ENCODE measurements around the gene TRAPPC2L. TPM values are rescaled to one million over a fixed set of nuclear protein-coding genes. Genes with fewer than 3 reads are reported as not detected.

The TRAPPC2L gene
- total and polyA plus RNA-seq, 2 experiments from 2014 or later, result 59.3 to 167 TPM

DNA sequence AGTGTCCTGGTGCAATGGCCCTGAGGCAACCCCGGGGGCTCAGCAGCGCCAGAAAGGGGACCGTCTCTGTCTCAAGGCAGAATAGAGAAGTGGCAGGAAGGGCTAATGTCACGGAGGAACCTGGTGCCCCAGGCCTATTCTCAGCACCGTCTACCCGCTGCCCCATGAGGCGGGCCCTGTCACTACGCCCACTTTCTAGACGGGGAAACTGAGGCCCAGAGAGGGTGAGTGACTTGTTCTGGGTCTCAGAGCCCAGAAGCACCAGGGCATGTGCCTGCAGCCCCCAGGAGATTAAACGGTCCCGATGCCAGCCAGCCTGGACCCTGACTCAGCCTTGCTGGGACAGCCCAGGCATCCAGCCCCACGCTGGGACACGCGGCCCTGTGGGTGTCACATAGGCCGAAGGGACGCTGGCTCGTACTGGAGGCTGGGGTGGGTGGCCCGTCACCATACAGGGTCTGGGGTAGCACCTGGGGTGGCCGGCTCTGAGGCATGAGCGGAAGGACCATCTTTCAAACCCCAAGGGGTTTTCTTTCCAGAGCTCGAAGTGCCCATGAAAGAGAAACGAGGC, 49.7 kb downstream of the TRAPPC2L start:
- H3K27ac Mint-ChIP-seq, result no peak overlapping the region
- Histone ChIP-seq H3K27ac (ENCODE audit: low read depth) (no peak overlapping the region), H3F3A (replicated peaks; ENCODE audit: low read depth) (no peaks in the 10 kb centered on the region), H3K36me3 (ENCODE audit: insufficient read depth) (no peaks in the 10 kb centered on the region), H3K9me2 (ENCODE audit: insufficient read depth) (no peaks in the 10 kb centered on the region), H2AFZ (no peak overlapping the region), H3K27me3 (ENCODE audit: insufficient read depth) (no peaks in the 10 kb centered on the region), H4K20me1 (replicated peaks; ENCODE audit: insufficient read depth) (no peaks in the 10 kb centered on the region), H3K79me2 (replicated peaks; ENCODE audit: insufficient read depth) (no peaks in the 10 kb centered on the region), H3K4me2 (no peak overlapping the region), H3K4me1 (ENCODE audit: insufficient read depth) (no peaks in the 10 kb centered on the region), H3K4me3 (no peak overlapping the region)
- DNase-seq (ENCODE audit: low spot score), result no peak
- H3K9me3 Mint-ChIP-seq, result no peaks in the 10 kb centered on the region
- TF ChIP-seq EZH2 (IDR thresholded peaks at IDR 0.05; ENCODE audit: low read depth, unreplicated experiment), result no peak
- TF ChIP-seq NANOG (IDR thresholded peaks at IDR 0.05; ENCODE audit: borderline replicate concordance), result no peak
- TF ChIP-seq, protein P1, sequence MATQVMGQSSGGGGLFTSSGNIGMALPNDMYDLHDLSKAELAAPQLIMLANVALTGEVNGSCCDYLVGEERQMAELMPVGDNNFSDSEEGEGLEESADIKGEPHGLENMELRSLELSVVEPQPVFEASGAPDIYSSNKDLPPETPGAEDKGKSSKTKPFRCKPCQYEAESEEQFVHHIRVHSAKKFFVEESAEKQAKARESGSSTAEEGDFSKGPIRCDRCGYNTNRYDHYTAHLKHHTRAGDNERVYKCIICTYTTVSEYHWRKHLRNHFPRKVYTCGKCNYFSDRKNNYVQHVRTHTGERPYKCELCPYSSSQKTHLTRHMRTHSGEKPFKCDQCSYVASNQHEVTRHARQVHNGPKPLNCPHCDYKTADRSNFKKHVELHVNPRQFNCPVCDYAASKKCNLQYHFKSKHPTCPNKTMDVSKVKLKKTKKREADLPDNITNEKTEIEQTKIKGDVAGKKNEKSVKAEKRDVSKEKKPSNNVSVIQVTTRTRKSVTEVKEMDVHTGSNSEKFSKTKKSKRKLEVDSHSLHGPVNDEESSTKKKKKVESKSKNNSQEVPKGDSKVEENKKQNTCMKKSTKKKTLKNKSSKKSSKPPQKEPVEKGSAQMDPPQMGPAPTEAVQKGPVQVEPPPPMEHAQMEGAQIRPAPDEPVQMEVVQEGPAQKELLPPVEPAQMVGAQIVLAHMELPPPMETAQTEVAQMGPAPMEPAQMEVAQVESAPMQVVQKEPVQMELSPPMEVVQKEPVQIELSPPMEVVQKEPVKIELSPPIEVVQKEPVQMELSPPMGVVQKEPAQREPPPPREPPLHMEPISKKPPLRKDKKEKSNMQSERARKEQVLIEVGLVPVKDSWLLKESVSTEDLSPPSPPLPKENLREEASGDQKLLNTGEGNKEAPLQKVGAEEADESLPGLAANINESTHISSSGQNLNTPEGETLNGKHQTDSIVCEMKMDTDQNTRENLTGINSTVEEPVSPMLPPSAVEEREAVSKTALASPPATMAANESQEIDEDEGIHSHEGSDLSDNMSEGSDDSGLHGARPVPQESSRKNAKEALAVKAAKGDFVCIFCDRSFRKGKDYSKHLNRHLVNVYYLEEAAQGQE (IDR thresholded peaks at IDR 0.05; ENCODE audit: unreplicated experiment), result no peak
- no peaks in the 10 kb centered on the region for H3K36me3 Mint-ChIP-seq (ENCODE audit: low read depth)
- H3K27me3 Mint-ChIP-seq (ENCODE audit: insufficient read depth, low read depth, poor library complexity), result peaks cover 9% of the 10 kb centered on the region
- H3K4me3 Mint-ChIP-seq, result no peak overlapping the region
- peaks cover 9% of the 10 kb centered on the region; the same call in 2 of the 3 replicates for H3K4me1 Mint-ChIP-seq
- no peak for ATAC-seq

DNA sequence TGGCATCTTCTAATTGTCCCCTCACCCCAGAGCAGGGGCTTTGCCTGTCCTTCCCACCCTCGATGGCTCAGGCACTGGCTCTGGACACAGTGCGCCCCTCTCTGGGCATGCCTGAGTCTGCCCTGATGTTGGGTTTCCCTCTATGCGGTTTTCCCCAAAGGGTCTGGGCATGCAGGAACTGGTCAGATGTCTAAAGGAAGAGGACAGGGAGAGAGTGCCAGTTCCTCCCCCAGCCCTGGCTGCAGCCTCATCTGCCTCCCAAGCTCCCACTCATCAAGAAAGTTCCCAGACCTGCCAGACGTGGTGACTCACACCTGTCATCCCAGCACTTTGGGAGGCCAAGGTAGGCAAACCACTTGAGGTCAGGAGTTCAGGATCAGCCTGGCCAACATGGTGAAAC, 50.8 kb downstream of the TRAPPC2L start:
- no peak for DNase-seq (ENCODE audit: low spot score)
- no peak overlapping the region for H3K4me3 Mint-ChIP-seq
- H3K9me3 Mint-ChIP-seq, result no peaks in the 10 kb centered on the region
- no peaks in the 10 kb centered on the region for H3K27me3 ChIP-seq (ENCODE audit: insufficient read depth)
- H3K79me2 ChIP-seq (replicated peaks; ENCODE audit: insufficient read depth), result no peaks in the 10 kb centered on the region
- no peak overlapping the region for H2AFZ ChIP-seq
- no peak for TF ChIP-seq EZH2 (IDR thresholded peaks at IDR 0.05; ENCODE audit: low read depth, unreplicated experiment)
- TF ChIP-seq EZH2phosphoT487 (IDR thresholded peaks at IDR 0.05; ENCODE audit: unreplicated experiment), result no peak
- TF ChIP-seq, protein P2, sequence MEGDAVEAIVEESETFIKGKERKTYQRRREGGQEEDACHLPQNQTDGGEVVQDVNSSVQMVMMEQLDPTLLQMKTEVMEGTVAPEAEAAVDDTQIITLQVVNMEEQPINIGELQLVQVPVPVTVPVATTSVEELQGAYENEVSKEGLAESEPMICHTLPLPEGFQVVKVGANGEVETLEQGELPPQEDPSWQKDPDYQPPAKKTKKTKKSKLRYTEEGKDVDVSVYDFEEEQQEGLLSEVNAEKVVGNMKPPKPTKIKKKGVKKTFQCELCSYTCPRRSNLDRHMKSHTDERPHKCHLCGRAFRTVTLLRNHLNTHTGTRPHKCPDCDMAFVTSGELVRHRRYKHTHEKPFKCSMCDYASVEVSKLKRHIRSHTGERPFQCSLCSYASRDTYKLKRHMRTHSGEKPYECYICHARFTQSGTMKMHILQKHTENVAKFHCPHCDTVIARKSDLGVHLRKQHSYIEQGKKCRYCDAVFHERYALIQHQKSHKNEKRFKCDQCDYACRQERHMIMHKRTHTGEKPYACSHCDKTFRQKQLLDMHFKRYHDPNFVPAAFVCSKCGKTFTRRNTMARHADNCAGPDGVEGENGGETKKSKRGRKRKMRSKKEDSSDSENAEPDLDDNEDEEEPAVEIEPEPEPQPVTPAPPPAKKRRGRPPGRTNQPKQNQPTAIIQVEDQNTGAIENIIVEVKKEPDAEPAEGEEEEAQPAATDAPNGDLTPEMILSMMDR (conservative IDR thresholded peaks at IDR 0.05; ENCODE audit: low read depth in 2 of 2), result peak in 1 of 2 experiments; percentile 22; a peak in 2 of 4 replicates
- TF ChIP-seq, protein P3, sequence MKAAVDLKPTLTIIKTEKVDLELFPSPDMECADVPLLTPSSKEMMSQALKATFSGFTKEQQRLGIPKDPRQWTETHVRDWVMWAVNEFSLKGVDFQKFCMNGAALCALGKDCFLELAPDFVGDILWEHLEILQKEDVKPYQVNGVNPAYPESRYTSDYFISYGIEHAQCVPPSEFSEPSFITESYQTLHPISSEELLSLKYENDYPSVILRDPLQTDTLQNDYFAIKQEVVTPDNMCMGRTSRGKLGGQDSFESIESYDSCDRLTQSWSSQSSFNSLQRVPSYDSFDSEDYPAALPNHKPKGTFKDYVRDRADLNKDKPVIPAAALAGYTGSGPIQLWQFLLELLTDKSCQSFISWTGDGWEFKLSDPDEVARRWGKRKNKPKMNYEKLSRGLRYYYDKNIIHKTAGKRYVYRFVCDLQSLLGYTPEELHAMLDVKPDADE (IDR thresholded peaks at IDR 0.05), result no peak
- no peak for TF ChIP-seq ZNF331 (CRISPR knock-in tag; IDR thresholded peaks at IDR 0.05; ENCODE audit: low read depth)
- no peak for TF ChIP-seq CREB1 (CRISPR knock-in tag; IDR thresholded peaks at IDR 0.05; ENCODE audit: low read depth)
- no peak for TF ChIP-seq POLR2AphosphoS5 (IDR thresholded peaks at IDR 0.05; ENCODE audit: low read depth)
- H3F3A ChIP-seq (replicated peaks; ENCODE audit: low read depth), result no peaks in the 10 kb centered on the region
- H3K36me3 ChIP-seq (ENCODE audit: insufficient read depth), result no peaks in the 10 kb centered on the region
- H3K4me3 ChIP-seq, result no peak overlapping the region
- no peak overlapping the region for H3K27ac ChIP-seq (ENCODE audit: low read depth)
- H3K4me1 ChIP-seq (ENCODE audit: insufficient read depth), result no peaks in the 10 kb centered on the region
- no peak overlapping the region; the same call in 1 of the 2 replicates for H3K27ac Mint-ChIP-seq
- H4K20me1 ChIP-seq (replicated peaks; ENCODE audit: insufficient read depth), result no peaks in the 10 kb centered on the region
- H3K4me2 ChIP-seq, result no peak overlapping the region
- H3K36me3 Mint-ChIP-seq (ENCODE audit: low read depth), result no peaks in the 10 kb centered on the region
- ATAC-seq, result no peak
- no peaks in the 10 kb centered on the region for H3K9me2 ChIP-seq (ENCODE audit: insufficient read depth)
- H3K4me1 Mint-ChIP-seq, result peaks cover 7% of the 10 kb centered on the region; the same call in 2 of the 3 replicates
- peaks cover 8% of the 10 kb centered on the region for H3K27me3 Mint-ChIP-seq (ENCODE audit: insufficient read depth, low read depth, poor library complexity)
